ENCODE data around the gene ILKAP.

The ILKAP gene

GRCh38 chr2:238166391-238167343 lies 36.8 kb downstream of the ILKAP start:
- no peak for DNase-seq (ENCODE audit: low read depth in 2 of 2)

- no peak for DNase-seq (ENCODE audit: low read depth in 2 of 2)
These were observed 38.1 kb downstream of the ILKAP start for GRCh38 chr2:238165288-238165921.

- DNase-seq (ENCODE audit: low read depth in 2 of 2): no peak
These were observed 38.6 kb downstream of the ILKAP start for GRCh38 chr2:238164906-238165287.

GRCh38 chr2:238163481-238164198 lies 39.9 kb downstream of the ILKAP start:
- DNase-seq (ENCODE audit: low read depth in 2 of 2): no peak

- DNase-seq (ENCODE audit: low read depth in 2 of 2): no peak
These were observed 40.6 kb downstream of the ILKAP start for GRCh38 chr2:238162846-238163441.

- no peak for DNase-seq (ENCODE audit: low read depth in 2 of 2)
These were observed 41.1 kb downstream of the ILKAP start for GRCh38 chr2:238162251-238162845.

GRCh38 chr2:238161291-238162051 lies 42.0 kb downstream of the ILKAP start:
- no peak for DNase-seq (ENCODE audit: low read depth in 2 of 2)

- DNase-seq (ENCODE audit: low read depth in 2 of 2): no peak
These were observed 43.0 kb downstream of the ILKAP start for GRCh38 chr2:238160206-238161129.

- DNase-seq (ENCODE audit: low read depth in 2 of 2): no peak
These were observed 43.8 kb downstream of the ILKAP start for GRCh38 chr2:238159661-238160205.

- peak; percentile 7 to 18 for DNase-seq (ENCODE audit: low read depth in 2 of 2)
These were observed 44.4 kb downstream of the ILKAP start for GRCh38 chr2:238159071-238159539.

GRCh38 chr2:238158509-238159070 lies 44.9 kb downstream of the ILKAP start, which contains the start of gene ERFE:
Gene ERFE (plus strand): TSS chr2:238158970. CDS start chr2:238159008, 38 bp downstream.
- peak; percentile 27 to 53 for DNase-seq (ENCODE audit: low read depth in 2 of 2)

GRCh38 chr2:238158018-238158508 lies 45.4 kb downstream of the ILKAP start:
- no peak for DNase-seq (ENCODE audit: low read depth in 2 of 2)

GRCh38 chr2:238157506-238158017 lies 45.9 kb downstream of the ILKAP start:
- no peak for DNase-seq (ENCODE audit: low read depth in 2 of 2)

GRCh38 chr2:238155761-238156694 lies 47.5 kb downstream of the ILKAP start:
- no peak for DNase-seq (ENCODE audit: low read depth in 2 of 2)

- no peak for DNase-seq (ENCODE audit: low read depth in 2 of 2)
These were observed 48.3 kb downstream of the ILKAP start for GRCh38 chr2:238155051-238155760.

- no peak for DNase-seq (ENCODE audit: low read depth in 2 of 2)
These were observed 48.9 kb downstream of the ILKAP start for GRCh38 chr2:238154570-238154969.

Measured in stimulated activated CD4-positive, alpha-beta T cell treated with anti-CD3 and anti-CD28 coated beads, Interleukin-1b, Interleukin-23, amount 100 ng/mL, for 4 hours (primary cell).